HK-2 (cell line): ENCODE data around the gene FBXO28.

Experiments
- DNase-seq: peaks from one replicate; pipeline ENCODE4 v3.0.0-alpha.2; 2018; ENCODE audit not compliant: unreplicated experiment

FBXO28 gene

GRCh38 chr1:224157316-224157715, 43.4 kb downstream of the FBXO28 start:
- DNase-seq = no peak

GRCh38 chr1:224159541-224159940, 45.6 kb downstream of the FBXO28 start:
- no peak for DNase-seq

- no peak for DNase-seq
These were observed 46.3 kb downstream of the FBXO28 start for GRCh38 chr1:224160171-224160682.

GRCh38 chr1:224162768-224163167, 48.9 kb downstream of the FBXO28 start:
- DNase-seq = no peak

- no peak for DNase-seq
These were observed 49.4 kb downstream of the FBXO28 start for GRCh38 chr1:224163311-224163710.

GRCh38 chr1:224168859-224169380, 55.0 kb downstream of the FBXO28 start:
- DNase-seq = no peak

- no peak for DNase-seq
These were observed 55.9 kb downstream of the FBXO28 start for GRCh38 chr1:224169718-224170270.

GRCh38 chr1:224170343-224170742, 56.4 kb downstream of the FBXO28 start:
- no peak for DNase-seq

GRCh38 chr1:224170748-224171478, 57.0 kb downstream of the FBXO28 start:
- no peak for DNase-seq

- no peak for DNase-seq
These were observed 58.3 kb downstream of the FBXO28 start for GRCh38 chr1:224172229-224172628.

- no peak for DNase-seq
These were observed 59.6 kb downstream of the FBXO28 start for GRCh38 chr1:224173523-224173922.

- DNase-seq = no peak
These were observed 61.7 kb downstream of the FBXO28 start for GRCh38 chr1:224175617-224176016.

- no peak for DNase-seq
These were observed 63.6 kb downstream of the FBXO28 start for GRCh38 chr1:224177356-224177999.

- no peak for DNase-seq
These were observed 65.0 kb downstream of the FBXO28 start for GRCh38 chr1:224178894-224179293.

- DNase-seq = no peak
These were observed 67.0 kb downstream of the FBXO28 start for GRCh38 chr1:224180783-224181452.

- no peak for DNase-seq
These were observed 67.5 kb downstream of the FBXO28 start for GRCh38 chr1:224181453-224181810.

GRCh38 chr1:224182057-224182865, 68.3 kb downstream of the FBXO28 start:
- DNase-seq = peak; percentile 23

- peak; percentile 95 for DNase-seq
These were observed 69.1 kb downstream of the FBXO28 start, which contains the start of gene DEGS1 for GRCh38 chr1:224182866-224183590. Gene DEGS1 (plus strand): TSS chr1:224183240. CDS start chr1:224183337, 97 bp downstream.

- DNase-seq = peak; percentile 80
These were observed 69.8 kb downstream of the FBXO28 start for GRCh38 chr1:224183591-224184312.

GRCh38 chr1:224185208-224185607, 71.3 kb downstream of the FBXO28 start:
- no peak for DNase-seq
